OCI-LY3 (cell line): ENCODE results near the gene TMED8.

Experiments
- CTCF ChIP-seq: fragments of 200-600, 300-600 bp; sonication (generic); IDR thresholded peaks from 2 replicates; pipeline ENCODE4 v1.5.1; 2014; ENCODE audit warnings: antibody characterized with exemption, low read length, low read depth
- EZH2phosphoT487 ChIP-seq: fragments of 200-600 bp; shearing (Covaris generic); IDR thresholded peaks from 2 replicates; pipeline ENCODE4 v1.6.1; 2018; ENCODE audit warnings: antibody characterized with exemption, mixed run types, low read depth

- TF ChIP-seq CTCF = no peak
- TF ChIP-seq EZH2phosphoT487 = no peak
These were observed 53.3 kb downstream of the TMED8 start for GRCh38 chr14:77323571-77323970.
